22Rv1 (cell line): ENCODE measurements around the gene NFX1.

ENCODE experiments used
- ZFX ChIP-seq: fragments of 450-650 bp; IDR thresholded peaks from 2 replicates; pipeline ENCODE4 v1.6.1; 2017; ENCODE audit warnings: antibody characterized with exemption, borderline replicate concordance
- TF ChIP-seq, protein P1 (sequence below): fragments of 450-650 bp; IDR thresholded peaks from 2 replicates; pipeline ENCODE4 v1.5.1; 2017; ENCODE audit warnings: mild to moderate bottlenecking

DNA sequence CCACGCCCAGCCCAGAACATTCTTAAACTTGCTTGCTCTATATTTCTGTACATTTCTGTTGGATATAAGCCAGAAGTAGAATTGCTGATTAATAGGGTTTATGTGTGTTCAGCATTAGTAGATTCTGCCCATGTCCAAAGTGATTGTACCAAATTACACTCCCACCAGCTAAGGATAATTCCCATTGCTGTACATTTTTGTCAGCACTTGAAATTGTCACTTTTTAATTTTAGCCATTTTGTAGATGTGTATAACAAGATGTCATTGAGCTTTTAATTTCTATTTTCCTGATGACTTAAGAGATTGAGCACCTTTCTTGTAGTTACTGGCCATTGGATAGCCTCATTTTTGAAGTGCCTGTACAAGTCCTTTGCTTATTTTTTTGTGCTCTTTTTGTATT, 65.6 kb downstream of the NFX1 start:
- TF ChIP-seq, protein P1, sequence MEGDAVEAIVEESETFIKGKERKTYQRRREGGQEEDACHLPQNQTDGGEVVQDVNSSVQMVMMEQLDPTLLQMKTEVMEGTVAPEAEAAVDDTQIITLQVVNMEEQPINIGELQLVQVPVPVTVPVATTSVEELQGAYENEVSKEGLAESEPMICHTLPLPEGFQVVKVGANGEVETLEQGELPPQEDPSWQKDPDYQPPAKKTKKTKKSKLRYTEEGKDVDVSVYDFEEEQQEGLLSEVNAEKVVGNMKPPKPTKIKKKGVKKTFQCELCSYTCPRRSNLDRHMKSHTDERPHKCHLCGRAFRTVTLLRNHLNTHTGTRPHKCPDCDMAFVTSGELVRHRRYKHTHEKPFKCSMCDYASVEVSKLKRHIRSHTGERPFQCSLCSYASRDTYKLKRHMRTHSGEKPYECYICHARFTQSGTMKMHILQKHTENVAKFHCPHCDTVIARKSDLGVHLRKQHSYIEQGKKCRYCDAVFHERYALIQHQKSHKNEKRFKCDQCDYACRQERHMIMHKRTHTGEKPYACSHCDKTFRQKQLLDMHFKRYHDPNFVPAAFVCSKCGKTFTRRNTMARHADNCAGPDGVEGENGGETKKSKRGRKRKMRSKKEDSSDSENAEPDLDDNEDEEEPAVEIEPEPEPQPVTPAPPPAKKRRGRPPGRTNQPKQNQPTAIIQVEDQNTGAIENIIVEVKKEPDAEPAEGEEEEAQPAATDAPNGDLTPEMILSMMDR: no peak
- no peak for TF ChIP-seq ZFX
